ENCODE measurements around the gene MCL1. TPM values are rescaled to one million over a fixed set of nuclear protein-coding genes. Genes with fewer than 3 reads are reported as not detected.
"Not testable (repeated sequence)": the region's sequence is repeated elsewhere in the genome, so short reads cannot be mapped to it uniquely, and the experiment has no call there.

Gene MCL1
- total and polyA plus RNA-seq, 2 experiments from 2014 or later: 55.3 to 244 TPM

DNA sequence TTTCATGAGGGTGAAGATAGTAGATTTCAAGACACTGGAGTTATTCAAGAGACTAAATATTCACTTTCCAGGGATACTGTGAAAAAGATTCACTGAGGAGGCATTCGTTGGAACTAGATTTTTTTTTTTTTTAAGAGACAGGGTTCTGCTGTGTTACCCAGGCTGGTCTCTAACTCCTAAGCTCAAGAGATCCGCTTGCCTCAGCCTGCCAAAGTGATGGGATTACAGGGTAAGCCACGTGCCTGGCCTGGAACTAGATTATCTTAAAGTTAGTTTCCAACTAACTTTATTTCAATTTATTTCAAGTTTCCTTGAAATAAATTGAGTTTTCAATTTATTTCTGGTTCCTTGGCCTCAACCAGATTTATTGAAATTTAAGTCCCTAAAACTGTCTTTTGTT, 24.3 kb upstream of the MCL1 start (continued):
- TF ChIP-seq, protein P1, sequence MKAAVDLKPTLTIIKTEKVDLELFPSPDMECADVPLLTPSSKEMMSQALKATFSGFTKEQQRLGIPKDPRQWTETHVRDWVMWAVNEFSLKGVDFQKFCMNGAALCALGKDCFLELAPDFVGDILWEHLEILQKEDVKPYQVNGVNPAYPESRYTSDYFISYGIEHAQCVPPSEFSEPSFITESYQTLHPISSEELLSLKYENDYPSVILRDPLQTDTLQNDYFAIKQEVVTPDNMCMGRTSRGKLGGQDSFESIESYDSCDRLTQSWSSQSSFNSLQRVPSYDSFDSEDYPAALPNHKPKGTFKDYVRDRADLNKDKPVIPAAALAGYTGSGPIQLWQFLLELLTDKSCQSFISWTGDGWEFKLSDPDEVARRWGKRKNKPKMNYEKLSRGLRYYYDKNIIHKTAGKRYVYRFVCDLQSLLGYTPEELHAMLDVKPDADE (IDR thresholded peaks at IDR 0.05): no peak
- TF ChIP-seq CREB1 (CRISPR knock-in tag; IDR thresholded peaks at IDR 0.05; ENCODE audit: low read depth) (no peak), ZNF331 (CRISPR knock-in tag; IDR thresholded peaks at IDR 0.05; ENCODE audit: low read depth) (no peak), ZNF114 (CRISPR knock-in tag; IDR thresholded peaks at IDR 0.05) (no peak), EZH2phosphoT487 (IDR thresholded peaks at IDR 0.05; ENCODE audit: unreplicated experiment) (no peak)
- TF ChIP-seq, protein P2, sequence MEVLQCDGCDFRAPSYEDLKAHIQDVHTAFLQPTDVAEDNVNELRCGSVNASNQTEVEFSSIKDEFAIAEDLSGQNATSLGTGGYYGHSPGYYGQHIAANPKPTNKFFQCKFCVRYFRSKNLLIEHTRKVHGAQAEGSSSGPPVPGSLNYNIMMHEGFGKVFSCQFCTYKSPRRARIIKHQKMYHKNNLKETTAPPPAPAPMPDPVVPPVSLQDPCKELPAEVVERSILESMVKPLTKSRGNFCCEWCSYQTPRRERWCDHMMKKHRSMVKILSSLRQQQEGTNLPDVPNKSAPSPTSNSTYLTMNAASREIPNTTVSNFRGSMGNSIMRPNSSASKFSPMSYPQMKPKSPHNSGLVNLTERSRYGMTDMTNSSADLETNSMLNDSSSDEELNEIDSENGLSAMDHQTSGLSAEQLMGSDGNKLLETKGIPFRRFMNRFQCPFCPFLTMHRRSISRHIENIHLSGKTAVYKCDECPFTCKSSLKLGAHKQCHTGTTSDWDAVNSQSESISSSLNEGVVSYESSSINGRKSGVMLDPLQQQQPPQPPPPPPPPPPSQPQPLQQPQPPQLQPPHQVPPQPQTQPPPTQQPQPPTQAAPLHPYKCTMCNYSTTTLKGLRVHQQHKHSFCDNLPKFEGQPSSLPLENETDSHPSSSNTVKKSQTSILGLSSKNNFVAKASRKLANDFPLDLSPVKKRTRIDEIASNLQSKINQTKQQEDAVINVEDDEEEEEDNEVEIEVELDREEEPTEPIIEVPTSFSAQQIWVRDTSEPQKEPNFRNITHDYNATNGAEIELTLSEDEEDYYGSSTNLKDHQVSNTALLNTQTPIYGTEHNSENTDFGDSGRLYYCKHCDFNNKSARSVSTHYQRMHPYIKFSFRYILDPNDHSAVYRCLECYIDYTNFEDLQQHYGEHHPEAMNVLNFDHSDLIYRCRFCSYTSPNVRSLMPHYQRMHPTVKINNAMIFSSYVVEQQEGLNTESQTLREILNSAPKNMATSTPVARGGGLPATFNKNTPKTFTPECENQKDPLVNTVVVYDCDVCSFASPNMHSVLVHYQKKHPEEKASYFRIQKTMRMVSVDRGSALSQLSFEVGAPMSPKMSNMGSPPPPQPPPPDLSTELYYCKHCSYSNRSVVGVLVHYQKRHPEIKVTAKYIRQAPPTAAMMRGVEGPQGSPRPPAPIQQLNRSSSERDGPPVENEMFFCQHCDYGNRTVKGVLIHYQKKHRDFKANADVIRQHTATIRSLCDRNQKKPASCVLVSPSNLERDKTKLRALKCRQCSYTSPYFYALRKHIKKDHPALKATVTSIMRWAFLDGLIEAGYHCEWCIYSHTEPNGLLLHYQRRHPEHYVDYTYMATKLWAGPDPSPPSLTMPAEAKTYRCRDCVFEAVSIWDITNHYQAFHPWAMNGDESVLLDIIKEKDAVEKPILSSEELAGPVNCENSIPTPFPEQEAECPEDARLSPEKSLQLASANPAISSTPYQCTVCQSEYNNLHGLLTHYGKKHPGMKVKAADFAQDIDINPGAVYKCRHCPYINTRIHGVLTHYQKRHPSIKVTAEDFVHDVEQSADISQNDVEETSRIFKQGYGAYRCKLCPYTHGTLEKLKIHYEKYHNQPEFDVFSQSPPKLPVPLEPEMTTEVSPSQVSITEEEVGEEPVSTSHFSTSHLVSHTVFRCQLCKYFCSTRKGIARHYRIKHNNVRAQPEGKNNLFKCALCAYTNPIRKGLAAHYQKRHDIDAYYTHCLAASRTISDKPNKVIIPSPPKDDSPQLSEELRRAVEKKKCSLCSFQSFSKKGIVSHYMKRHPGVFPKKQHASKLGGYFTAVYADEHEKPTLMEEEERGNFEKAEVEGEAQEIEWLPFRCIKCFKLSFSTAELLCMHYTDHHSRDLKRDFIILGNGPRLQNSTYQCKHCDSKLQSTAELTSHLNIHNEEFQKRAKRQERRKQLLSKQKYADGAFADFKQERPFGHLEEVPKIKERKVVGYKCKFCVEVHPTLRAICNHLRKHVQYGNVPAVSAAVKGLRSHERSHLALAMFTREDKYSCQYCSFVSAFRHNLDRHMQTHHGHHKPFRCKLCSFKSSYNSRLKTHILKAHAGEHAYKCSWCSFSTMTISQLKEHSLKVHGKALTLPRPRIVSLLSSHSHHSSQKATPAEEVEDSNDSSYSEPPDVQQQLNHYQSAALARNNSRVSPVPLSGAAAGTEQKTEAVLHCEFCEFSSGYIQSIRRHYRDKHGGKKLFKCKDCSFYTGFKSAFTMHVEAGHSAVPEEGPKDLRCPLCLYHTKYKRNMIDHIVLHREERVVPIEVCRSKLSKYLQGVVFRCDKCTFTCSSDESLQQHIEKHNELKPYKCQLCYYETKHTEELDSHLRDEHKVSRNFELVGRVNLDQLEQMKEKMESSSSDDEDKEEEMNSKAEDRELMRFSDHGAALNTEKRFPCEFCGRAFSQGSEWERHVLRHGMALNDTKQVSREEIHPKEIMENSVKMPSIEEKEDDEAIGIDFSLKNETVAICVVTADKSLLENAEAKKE (CRISPR knock-in tag; IDR thresholded peaks at IDR 0.05): no peak

DNA sequence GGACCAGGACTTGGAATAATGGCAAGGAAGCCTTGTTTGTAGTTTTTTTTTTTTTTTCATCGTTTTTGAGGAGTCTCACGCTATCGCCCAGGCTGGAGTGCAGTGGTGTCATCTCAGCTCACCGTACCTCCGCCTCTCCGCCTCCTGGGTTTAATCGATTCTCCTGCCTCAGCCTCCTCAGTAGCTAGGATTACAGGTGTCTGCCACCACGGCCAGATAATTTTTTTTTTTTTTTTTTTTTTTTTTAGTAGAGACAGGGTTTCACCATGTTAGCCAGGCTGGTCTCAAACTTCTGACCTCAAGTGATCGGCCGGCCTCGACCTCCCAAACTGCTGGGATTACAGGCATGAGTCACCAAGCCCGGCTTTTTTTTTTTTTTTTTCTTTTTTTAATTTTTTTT, 23.0 kb upstream of the MCL1 start:
- not testable (repeated sequence) for H3K27ac ChIP-seq (ENCODE audit: low read depth); H3K27me3 Mint-ChIP-seq (ENCODE audit: insufficient read depth, low read depth, poor library complexity); ATAC-seq; H3K4me1 ChIP-seq (ENCODE audit: insufficient read depth); H3K27me3 ChIP-seq (ENCODE audit: insufficient read depth); DNase-seq (ENCODE audit: low spot score); H3K36me3 ChIP-seq (ENCODE audit: insufficient read depth); H3K79me2 ChIP-seq (replicated peaks; ENCODE audit: insufficient read depth); H3K9me2 ChIP-seq (ENCODE audit: insufficient read depth); H4K20me1 ChIP-seq (replicated peaks; ENCODE audit: insufficient read depth); H3K4me3 Mint-ChIP-seq; H3K4me3 ChIP-seq; H2AFZ ChIP-seq; H3K27ac Mint-ChIP-seq; H3K9me3 Mint-ChIP-seq; H3F3A ChIP-seq (replicated peaks; ENCODE audit: low read depth); H3K4me2 ChIP-seq
- peaks cover 17% of the 10 kb centered on the region for H3K4me1 Mint-ChIP-seq
- H3K36me3 Mint-ChIP-seq (ENCODE audit: low read depth): peaks cover 11% of the 10 kb centered on the region; the same call in 2 of the 3 replicates

All from GM23338 (cell line).